Loucy (cell line): ENCODE results near the gene KIAA0753.

ENCODE experiments used
- H2AFZ ChIP-seq: fragments of 200-600 bp; sonication (generic); 2 replicates; pipeline ENCODE4 v1.6.0; 2016; ENCODE audit warnings: antibody characterized with exemption, mild to moderate bottlenecking, low read length, moderate library complexity
- H3F3A ChIP-seq: fragments of 200-600 bp; 2 replicates; pipeline ENCODE4 v1.6.0; 2016; ENCODE audit warnings: antibody characterized with exemption, low read depth, mild to moderate bottlenecking
- H3K27me3 ChIP-seq: fragments of 200-600 bp; sonication (generic); 2 replicates; pipeline ENCODE4 v1.6.1; 2014; ENCODE audit warnings: low read length, mild to moderate bottlenecking; ENCODE audit not compliant: insufficient read depth, poor library complexity, severe bottlenecking
- H3K36me3 ChIP-seq: fragments of 200-600 bp; sonication (generic); 2 replicates; pipeline ENCODE4 v1.6.1; 2016; ENCODE audit warnings: low read length; ENCODE audit not compliant: insufficient read depth
- H3K4me1 ChIP-seq: fragments of 200-600 bp; sonication (generic); 2 replicates; pipeline ENCODE4 v1.5.1; 2014; ENCODE audit warnings: low read length, mild to moderate bottlenecking; ENCODE audit not compliant: insufficient read depth, poor library complexity, severe bottlenecking
- H3K4me2 ChIP-seq: fragments of 200-600 bp; sonication (generic); 2 replicates; pipeline ENCODE4 v1.6.0; 2014; ENCODE audit warnings: antibody characterized with exemption, low read length, low read depth, mild to moderate bottlenecking; ENCODE audit not compliant: poor library complexity, severe bottlenecking
- H3K4me3 ChIP-seq: fragments of 200-600 bp; sonication (generic); 2 replicates; pipeline ENCODE4 v1.5.1; 2014; ENCODE audit warnings: low read length, mild to moderate bottlenecking, mixed read lengths; ENCODE audit not compliant: poor library complexity, severe bottlenecking
- H3K79me2 ChIP-seq: fragments of 200-600 bp; sonication (generic); 2 replicates; pipeline ENCODE4 v1.6.1; 2014; ENCODE audit warnings: low read length; ENCODE audit not compliant: insufficient read depth
- H3K9ac ChIP-seq: fragments of 200-600 bp; sonication (generic); 2 replicates; pipeline ENCODE4 v1.6.0; 2014; ENCODE audit warnings: mild to moderate bottlenecking, low read depth, low read length, moderate library complexity; ENCODE audit not compliant: poor library complexity, severe bottlenecking
- H3K9me2 ChIP-seq: fragments of 200-600 bp; sonication (generic); replicated peaks from 2 replicates; pipeline ENCODE4 v1.6.1; 2016; ENCODE audit warnings: low read depth, low read length, mixed read lengths
- H3K9me3 ChIP-seq: fragments of 200-600 bp; sonication (generic); 2 replicates; pipeline ENCODE4 v1.6.1; 2014; ENCODE audit warnings: mild to moderate bottlenecking, antibody characterized with exemption, low read length, low read depth; ENCODE audit not compliant: insufficient read depth
- H4K20me1 ChIP-seq: fragments of 200-600 bp; sonication (generic); 2 replicates; pipeline ENCODE4 v1.6.0; 2014; ENCODE audit warnings: antibody characterized with exemption, low read length, mild to moderate bottlenecking; ENCODE audit not compliant: insufficient read depth, poor library complexity, severe bottlenecking
- CTCF ChIP-seq: fragments of 200-600 bp; sonication (generic); conservative IDR thresholded peaks from 2 replicates; pipeline ENCODE4 v1.5.1; 2014; ENCODE audit warnings: mild to moderate bottlenecking, antibody characterized with exemption, low read length
- EZH2phosphoT487 ChIP-seq: fragments of 200-600 bp; IDR thresholded peaks from 2 replicates; pipeline ENCODE4 v1.6.1; 2018; ENCODE audit warnings: antibody characterized with exemption, mild to moderate bottlenecking, moderate library complexity, borderline replicate concordance

Gene KIAA0753

GRCh38 chr17:6547336-6547735 is 93.2 kb downstream of the KIAA0753 start:
- H3K9me2 ChIP-seq: no peaks in the 10 kb centered on the region
- H3K36me3 ChIP-seq: no peaks in the 10 kb centered on the region
- H3K4me1 ChIP-seq: no peaks in the 10 kb centered on the region
- no peak overlapping the region for H3K9ac ChIP-seq
- no peaks in the 10 kb centered on the region for H3F3A ChIP-seq
- H3K4me2 ChIP-seq: no peak overlapping the region
- no peaks in the 10 kb centered on the region for H3K79me2 ChIP-seq
- no peak overlapping the region for H3K4me3 ChIP-seq
- H3K9me3 ChIP-seq: no peaks in the 10 kb centered on the region
- TF ChIP-seq CTCF (no peak), EZH2phosphoT487 (no peak)
- no peak overlapping the region for H2AFZ ChIP-seq
- no peaks in the 10 kb centered on the region for H3K27me3 ChIP-seq
- no peaks in the 10 kb centered on the region for H4K20me1 ChIP-seq

GRCh38 chr17:6546069-6546718 is 94.3 kb downstream of the KIAA0753 start:
- Histone ChIP-seq H3K27me3 (no peaks in the 10 kb centered on the region), H2AFZ (no peak overlapping the region), H3K4me1 (no peaks in the 10 kb centered on the region), H3K79me2 (no peaks in the 10 kb centered on the region), H3K4me3 (no peak overlapping the region), H3K4me2 (no peak overlapping the region), H3K9me3 (no peaks in the 10 kb centered on the region), H3K9ac (no peak overlapping the region), H4K20me1 (no peaks in the 10 kb centered on the region), H3F3A (no peaks in the 10 kb centered on the region), H3K9me2 (no peaks in the 10 kb centered on the region), H3K36me3 (no peaks in the 10 kb centered on the region)
- TF ChIP-seq CTCF (no peak), EZH2phosphoT487 (no peak)

- H3K9me2 ChIP-seq: no peaks in the 10 kb centered on the region
- no peaks in the 10 kb centered on the region for H3K79me2 ChIP-seq
- TF ChIP-seq CTCF (no peak), EZH2phosphoT487 (no peak)
- no peak overlapping the region for H3K4me2 ChIP-seq
- H3K9ac ChIP-seq: no peak overlapping the region
- no peaks in the 10 kb centered on the region for H3K27me3 ChIP-seq
- no peaks in the 10 kb centered on the region for H3F3A ChIP-seq
- no peaks in the 10 kb centered on the region for H4K20me1 ChIP-seq
- no peak overlapping the region for H2AFZ ChIP-seq
- H3K4me3 ChIP-seq: no peak overlapping the region
- H3K9me3 ChIP-seq: no peaks in the 10 kb centered on the region
- H3K4me1 ChIP-seq: no peaks in the 10 kb centered on the region
- no peaks in the 10 kb centered on the region for H3K36me3 ChIP-seq
These were observed 95.2 kb downstream of the KIAA0753 start for GRCh38 chr17:6545291-6545690.
